SHP77 (cell line): Measurements from ENCODE around the gene IL7R.

Source experiments
- DNase-seq, 2 experiments: peaks; one replicate each; lab custom pipeline; 2025; lab: John Stamatoyannopoulos, UW

Gene IL7R

DNA sequence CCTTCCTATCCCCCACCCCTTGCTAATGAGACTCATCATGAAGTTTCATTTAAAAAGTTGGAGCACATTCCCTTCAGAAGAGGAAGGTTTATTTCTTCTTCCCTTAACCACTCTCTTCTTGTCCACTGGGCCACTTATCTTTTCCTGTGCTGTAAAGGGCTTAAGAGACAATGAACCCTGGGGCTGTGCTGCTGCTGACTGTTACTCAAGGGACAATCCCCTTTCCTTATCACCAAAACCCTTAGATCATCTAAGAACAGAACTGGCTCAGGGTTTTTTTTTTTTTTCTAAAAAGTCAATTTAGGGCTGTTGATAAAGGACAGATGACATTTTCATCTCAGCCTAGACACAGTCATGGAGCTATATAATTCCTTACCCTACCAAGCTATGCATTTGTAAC is 52.1 kb downstream of the IL7R start:
- DNase-seq: no peak

DNA sequence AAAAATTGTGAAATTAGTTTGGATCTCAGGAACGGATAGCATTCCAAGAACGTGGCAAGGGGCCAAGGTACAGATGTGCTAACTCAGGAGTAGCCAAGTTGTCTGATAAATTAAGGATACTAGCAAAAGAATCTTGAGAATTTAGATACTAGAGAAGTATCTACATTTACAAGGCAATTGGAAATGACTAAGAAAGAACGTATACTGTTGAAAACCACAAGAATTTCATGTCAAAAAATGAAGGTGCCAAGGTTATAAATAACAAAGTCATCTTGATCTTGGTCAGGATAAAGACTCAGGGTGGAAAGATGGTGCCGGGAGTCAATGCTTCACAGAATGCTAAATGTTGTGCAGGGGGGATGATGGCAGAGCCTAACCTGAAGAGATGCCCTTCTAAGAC is 62.5 kb downstream of the IL7R start:
- DNase-seq: no peak

DNA sequence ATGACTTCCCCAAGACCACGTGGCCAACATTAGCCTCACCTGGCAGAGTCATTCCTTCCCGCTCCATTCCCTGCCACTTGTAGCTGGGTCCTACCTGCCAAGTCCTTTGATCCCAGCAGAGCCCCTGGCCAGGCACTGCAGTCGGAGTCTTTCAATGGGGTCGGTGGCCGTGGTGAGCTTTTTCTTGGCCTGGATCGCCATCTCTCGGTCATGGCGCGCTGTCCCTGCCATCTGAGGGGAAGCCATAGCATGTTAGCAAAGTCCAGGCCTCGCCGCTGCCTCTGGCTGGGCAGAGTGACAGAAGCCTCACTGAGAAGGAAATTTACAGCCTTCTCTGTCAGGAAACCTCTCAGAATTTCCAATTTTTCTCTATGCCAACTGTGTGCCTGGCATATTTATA is 64.2 kb downstream of the IL7R start:
- DNase-seq: peak; percentile 21 to 36

DNA sequence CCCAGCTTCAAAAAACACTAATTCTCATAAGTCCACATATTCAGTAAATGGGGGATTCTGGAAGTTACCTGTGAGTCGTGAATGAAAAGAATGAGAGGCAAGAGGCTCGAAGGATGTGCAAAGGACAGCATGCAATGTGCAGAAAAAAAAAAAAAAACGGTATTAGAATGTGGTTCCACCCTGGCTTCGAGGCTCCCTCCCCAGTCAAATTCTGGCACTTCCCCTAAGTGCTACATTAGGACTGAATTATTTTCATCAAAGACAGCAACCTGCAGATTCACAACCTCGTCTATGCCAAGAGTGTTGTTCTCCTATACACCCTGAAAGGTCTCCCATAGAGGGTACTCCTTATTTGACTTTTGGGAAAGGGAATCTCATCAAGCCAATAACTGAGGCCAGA is 65.2 kb downstream of the IL7R start:
- DNase-seq: no peak

DNA sequence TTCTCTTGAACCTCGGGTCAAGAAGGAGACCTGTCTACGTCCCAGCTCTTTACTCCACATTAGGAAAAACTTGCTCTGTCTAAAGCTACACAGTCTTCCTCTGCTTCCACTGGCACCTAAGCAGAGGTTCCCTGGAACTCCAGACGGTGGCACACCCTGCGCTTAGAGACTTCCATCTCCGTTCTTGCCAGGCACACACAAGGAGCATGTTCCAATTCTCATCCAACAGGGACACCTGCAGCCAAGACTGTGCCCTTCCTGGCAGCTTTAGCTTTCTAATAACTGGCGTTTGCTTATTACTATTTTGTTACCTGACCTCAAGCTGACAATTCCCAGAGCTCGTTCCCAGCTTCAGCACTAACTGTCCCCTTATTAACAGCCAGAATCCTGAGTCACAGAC is 65.8 kb downstream of the IL7R start:
- DNase-seq: no peak

DNA sequence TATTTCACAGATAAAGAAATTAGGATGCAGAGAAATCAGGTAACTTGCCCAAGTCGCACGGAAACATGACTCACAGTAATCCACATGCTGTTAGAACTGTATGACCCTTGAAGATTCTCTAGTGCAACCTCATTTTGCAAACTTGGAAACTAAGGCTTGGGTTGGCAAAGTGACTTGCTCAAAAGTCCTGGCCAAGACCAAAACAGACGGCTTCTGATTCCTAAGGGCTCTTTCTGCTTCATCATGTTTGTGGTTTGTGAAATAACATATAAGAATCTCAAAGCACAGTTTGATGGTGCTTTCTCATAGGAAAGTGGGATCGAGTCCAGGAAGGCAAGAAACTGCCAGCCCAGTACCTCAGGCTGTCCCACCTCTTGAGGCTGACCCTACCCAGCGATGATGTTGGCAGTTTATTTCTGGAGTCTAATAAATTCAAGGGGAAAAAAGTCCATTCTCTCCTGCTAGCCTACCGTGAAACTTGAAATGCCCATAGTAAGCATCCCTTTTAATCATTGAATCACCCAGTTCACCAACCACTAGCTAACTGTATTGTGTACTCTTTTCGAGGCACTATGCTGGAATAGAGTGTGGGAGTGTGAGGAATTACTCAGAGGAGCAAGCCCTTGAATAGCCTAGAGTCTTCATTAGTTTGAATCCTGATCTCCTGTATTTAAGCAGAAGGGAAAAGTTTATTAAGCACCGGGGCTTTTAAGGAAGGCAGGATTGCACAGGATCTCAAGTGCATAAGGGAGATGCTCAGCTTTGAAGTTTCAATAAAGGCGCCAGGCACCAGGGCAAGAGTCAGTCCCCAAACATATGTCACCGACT is 67.6 kb downstream of the IL7R start:
- DNase-seq: no peak

DNA sequence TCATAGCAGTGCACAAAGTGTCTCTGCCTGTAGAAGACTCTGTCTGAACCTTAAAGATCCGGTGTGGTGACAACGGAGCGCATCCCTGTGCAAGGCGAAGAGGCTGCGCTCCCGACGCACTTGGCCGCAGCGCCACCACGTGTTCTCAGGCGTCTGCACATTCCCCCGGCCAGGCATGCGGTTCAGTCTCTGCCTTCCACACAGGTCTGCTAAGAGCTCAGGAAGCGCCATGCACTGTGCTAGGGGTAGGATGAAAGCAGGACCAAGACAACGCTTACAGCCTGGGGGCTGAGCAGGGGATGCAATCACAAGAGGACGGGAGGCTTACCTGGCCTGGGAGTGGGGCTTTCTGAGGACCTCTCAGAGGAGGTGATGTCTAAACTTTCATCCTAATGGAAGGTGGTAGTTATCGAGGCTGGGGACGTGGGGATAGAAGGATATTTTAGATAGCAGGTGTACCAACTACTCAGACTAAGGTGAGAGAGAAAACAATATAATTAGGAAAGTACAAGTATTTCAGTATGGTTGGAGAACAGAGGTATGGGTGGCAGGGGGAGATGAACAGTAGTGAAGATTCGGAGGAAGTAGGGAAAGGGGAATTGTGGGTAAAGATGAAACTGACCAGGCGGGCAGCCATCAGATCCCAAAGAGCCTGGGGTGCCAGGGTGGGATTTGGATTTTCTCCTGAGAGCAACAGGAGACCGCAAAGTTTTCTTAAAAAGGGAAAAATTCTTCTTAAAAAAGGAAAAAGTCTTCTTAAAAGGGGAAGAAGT is 68.4 kb downstream of the IL7R start:
- DNase-seq: peak; percentile 42 to 82

DNA sequence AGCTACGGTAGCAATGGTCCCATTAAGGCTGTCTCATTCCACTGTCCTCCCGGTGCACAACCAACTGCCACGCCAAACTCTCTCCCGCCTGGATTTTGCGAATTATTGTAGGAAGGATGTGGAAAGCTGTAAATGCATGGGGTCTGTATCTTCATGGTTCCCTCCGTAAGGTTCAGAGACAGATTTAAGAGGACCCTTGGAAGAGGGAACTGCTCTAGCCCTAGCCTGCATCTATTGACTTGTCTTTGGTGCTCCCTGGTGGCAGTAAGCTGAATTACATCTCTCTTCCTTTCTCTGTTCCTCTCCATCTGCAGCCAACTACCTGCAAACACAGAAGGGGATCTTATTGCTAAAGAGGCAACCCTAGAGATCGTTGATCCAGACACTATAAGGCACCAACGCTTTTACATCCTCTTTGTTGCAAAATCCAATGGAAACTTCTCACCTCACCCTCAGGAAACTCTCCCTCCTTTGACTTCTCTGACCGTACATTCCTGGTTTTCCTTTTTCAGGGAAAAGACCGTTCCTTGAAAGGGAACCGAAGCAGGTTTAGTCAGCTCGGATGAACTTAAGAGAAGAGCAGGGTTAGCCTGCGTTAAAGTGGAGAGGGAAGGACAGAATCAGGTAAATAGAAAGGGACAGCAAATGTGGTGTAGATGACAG is 69.8 kb downstream of the IL7R start:
- peak; percentile 36 to 38 for DNase-seq
